ENCODE results near the gene KRTAP10-6.
"Not testable (repeated sequence)": the region's sequence is repeated elsewhere in the genome, so short reads cannot be mapped to it uniquely, and the experiment has no call there.

Gene KRTAP10-6

DNA sequence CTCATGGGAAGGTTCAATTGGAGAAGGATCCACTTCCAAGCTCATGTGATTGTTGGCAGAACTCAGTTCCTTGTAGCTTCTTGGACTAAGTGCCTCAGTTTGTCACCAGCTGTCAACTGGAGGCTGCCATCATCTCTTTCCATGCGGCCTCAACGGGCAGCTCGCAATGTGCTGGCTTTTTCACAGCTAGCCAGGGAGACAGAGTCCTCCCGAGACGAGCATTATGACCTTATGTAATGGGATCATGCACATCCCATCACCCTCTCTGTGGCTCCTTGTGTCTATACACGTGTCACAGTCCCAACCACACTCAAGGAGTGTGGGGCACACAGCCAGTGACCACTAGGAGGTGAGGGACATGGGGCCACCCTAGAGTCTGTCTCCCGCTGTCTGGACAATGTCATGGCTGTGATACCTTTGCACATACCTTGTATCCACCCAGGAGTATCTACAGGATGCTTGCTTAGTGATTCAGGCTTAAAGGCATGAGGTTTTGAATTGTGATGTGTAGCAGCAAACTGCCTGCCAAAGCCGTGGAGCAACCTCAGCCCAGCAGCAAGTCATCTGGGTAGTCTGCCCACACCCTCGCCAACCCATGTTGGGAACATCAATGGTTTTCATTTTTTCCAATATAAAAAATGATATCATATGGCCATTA lies 3.9 kb upstream of the KRTAP10-6 start:
- H3K4me1 ChIP-seq (ENCODE audit: control insufficient read depth, insufficient read depth, low read length), result peaks cover 26% of the 10 kb centered on the region
- H3K27ac ChIP-seq (ENCODE audit: low read depth, low read length), result no peak overlapping the region
- H3K9me3 ChIP-seq (ENCODE audit: control insufficient read depth, insufficient read depth, low read length), result no peaks in the 10 kb centered on the region
- H3K9ac ChIP-seq (ENCODE audit: low read depth, low read length), result no peak overlapping the region
- H3K4me3 ChIP-seq (ENCODE audit: low read depth, low read length), result no peak overlapping the region
- no peaks in the 10 kb centered on the region for H3K36me3 ChIP-seq (ENCODE audit: control insufficient read depth, insufficient read depth, low read length)
- no peaks in the 10 kb centered on the region for H3K27me3 ChIP-seq (ENCODE audit: control insufficient read depth, insufficient read depth, low read length)

GRCh38 chr21:44595524-44595923 lies 3.2 kb upstream of the KRTAP10-6 start:
- no peaks in the 10 kb centered on the region for H3K27me3 ChIP-seq (ENCODE audit: control insufficient read depth, insufficient read depth, low read length)
- H3K36me3 ChIP-seq (ENCODE audit: control insufficient read depth, insufficient read depth, low read length), result no peaks in the 10 kb centered on the region
- no peak overlapping the region for H3K4me3 ChIP-seq (ENCODE audit: low read depth, low read length)
- no peak overlapping the region for H3K27ac ChIP-seq (ENCODE audit: low read depth, low read length)
- peaks cover 26% of the 10 kb centered on the region for H3K4me1 ChIP-seq (ENCODE audit: control insufficient read depth, insufficient read depth, low read length)
- no peaks in the 10 kb centered on the region for H3K9me3 ChIP-seq (ENCODE audit: control insufficient read depth, insufficient read depth, low read length)
- no peak overlapping the region for H3K9ac ChIP-seq (ENCODE audit: low read depth, low read length)

GRCh38 chr21:44594406-44594916 lies 2.2 kb upstream of the KRTAP10-6 start:
- Histone ChIP-seq H3K36me3 (ENCODE audit: control insufficient read depth, insufficient read depth, low read length) (no peaks in the 10 kb centered on the region), H3K9me3 (ENCODE audit: control insufficient read depth, insufficient read depth, low read length) (no peaks in the 10 kb centered on the region), H3K9ac (ENCODE audit: low read depth, low read length) (no peak overlapping the region), H3K27ac (ENCODE audit: low read depth, low read length) (no peak overlapping the region), H3K27me3 (ENCODE audit: control insufficient read depth, insufficient read depth, low read length) (no peaks in the 10 kb centered on the region), H3K4me3 (ENCODE audit: low read depth, low read length) (no peak overlapping the region), H3K4me1 (ENCODE audit: control insufficient read depth, insufficient read depth, low read length) (peaks cover 26% of the 10 kb centered on the region)

DNA sequence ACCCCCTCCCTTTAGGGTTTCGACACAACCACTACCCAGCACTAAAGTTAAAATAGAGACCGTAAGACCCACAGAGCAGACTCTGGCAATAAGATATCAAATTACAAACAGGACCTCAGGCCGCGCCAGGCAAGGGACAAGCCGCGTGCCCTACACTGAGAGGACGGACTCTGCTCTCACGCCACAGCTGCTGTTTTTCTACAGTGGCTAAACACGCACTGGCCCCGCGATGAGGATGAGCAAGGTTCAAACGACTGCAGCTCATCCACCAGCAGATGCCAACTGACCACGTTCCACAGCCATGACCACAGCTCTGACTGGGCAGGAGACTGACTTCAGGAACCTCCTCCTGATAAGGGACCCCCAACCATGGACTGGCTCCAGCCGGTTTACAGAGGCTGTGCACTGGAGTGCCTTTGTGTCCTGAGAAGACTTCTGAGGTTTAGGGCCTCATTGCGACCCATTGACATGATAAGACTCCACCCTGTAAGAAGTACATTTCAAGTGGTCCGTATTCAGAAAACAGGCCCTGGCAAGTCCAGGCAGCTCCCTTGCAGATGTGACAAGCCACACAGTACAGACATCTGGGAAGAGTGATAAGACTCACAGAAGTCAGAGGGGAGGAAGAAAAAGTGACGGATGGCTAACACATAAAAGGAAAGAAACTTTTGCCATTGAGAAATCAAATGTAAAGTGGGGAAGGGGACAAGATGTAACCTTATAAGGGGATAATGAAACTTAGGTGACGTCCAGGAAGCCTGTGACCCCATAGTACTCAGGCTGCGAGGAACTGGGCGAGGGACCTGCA lies 1.5 kb upstream of the KRTAP10-6 start:
- H3K36me3 ChIP-seq (ENCODE audit: control insufficient read depth, insufficient read depth, low read length), result no peaks in the 10 kb centered on the region
- H3K27me3 ChIP-seq (ENCODE audit: control insufficient read depth, insufficient read depth, low read length), result no peaks in the 10 kb centered on the region
- H3K9ac ChIP-seq (ENCODE audit: low read depth, low read length), result no peak overlapping the region
- H3K27ac ChIP-seq (ENCODE audit: low read depth, low read length), result no peak overlapping the region
- no peaks in the 10 kb centered on the region for H3K9me3 ChIP-seq (ENCODE audit: control insufficient read depth, insufficient read depth, low read length)
- H3K4me3 ChIP-seq (ENCODE audit: low read depth, low read length), result no peak overlapping the region
- H3K4me1 ChIP-seq (ENCODE audit: control insufficient read depth, insufficient read depth, low read length), result peaks cover 25% of the 10 kb centered on the region

DNA sequence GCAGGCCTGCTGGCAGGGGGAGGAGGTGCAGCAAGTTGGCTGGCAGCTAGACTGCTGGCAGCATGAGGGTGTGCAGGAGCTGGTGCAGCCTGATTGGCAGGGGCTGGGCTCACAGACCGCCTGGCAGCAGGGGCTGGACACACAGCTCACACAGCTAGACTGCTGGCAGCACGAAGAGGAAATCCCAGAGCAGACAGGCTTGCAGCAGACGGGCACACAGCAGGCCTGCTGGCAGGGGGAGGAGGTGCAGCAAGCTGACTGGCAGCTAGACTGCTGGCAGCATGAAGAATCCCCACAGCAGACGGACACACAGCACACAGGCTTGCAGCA lies 539 bp downstream of the KRTAP10-6 start:
- H3K27ac ChIP-seq (ENCODE audit: low read depth, low read length); H3K27me3 ChIP-seq (ENCODE audit: control insufficient read depth, insufficient read depth, low read length); H3K36me3 ChIP-seq (ENCODE audit: control insufficient read depth, insufficient read depth, low read length); H3K9ac ChIP-seq (ENCODE audit: low read depth, low read length); H3K4me3 ChIP-seq (ENCODE audit: low read depth, low read length); H3K9me3 ChIP-seq (ENCODE audit: control insufficient read depth, insufficient read depth, low read length): not testable (repeated sequence)
- H3K4me1 ChIP-seq (ENCODE audit: control insufficient read depth, insufficient read depth, low read length), result peaks cover 12% of the 10 kb centered on the region

DNA sequence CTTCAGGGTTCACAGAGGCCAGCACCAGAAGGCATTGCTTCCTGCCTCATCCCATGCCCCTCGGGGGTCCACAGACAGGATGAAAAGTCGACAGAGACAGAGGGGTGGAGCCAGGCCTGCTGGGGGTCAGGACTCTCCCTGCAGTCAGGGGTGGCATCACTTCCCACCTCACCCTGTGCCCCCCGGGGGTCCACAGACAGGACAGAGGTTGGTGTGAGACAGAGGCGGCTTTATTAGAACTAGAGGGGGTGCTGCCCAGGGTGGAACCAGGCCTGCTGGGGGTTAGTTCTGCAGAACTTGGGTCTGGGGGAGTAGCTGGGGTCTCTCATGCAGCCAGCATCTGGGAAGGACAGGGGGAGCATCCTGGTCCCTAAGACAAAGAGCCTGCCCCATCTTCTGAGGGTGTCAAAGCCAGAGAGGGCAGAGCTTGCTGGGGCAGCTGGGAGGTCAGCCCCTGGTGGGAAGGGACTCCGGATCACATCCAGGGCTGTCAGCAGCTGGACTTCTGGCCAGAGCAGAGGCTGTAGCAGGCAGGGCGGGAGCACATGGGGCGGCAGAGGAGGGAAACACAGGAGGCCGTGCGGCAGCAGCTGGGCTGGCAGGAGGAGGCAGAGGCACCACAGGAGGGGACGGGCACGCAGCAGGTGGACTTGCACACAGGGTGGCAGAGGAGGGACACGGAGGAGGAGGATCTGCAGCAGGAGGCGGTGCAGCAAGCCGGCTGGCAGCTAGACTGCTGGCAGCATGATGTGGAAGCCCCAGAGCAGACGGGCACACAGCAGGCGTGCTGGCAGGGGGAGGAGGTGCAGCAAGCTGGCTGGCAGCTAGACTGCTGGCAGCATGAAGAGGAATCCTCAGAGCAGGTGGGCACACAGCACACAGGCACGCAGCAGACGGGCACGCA lies 1.2 kb downstream of the KRTAP10-6 start:
- peaks cover 12% of the 10 kb centered on the region for H3K4me1 ChIP-seq (ENCODE audit: control insufficient read depth, insufficient read depth, low read length)
- not testable (repeated sequence) for H3K9ac ChIP-seq (ENCODE audit: low read depth, low read length); H3K27me3 ChIP-seq (ENCODE audit: control insufficient read depth, insufficient read depth, low read length); H3K36me3 ChIP-seq (ENCODE audit: control insufficient read depth, insufficient read depth, low read length); H3K4me3 ChIP-seq (ENCODE audit: low read depth, low read length); H3K9me3 ChIP-seq (ENCODE audit: control insufficient read depth, insufficient read depth, low read length); H3K27ac ChIP-seq (ENCODE audit: low read depth, low read length)

DNA sequence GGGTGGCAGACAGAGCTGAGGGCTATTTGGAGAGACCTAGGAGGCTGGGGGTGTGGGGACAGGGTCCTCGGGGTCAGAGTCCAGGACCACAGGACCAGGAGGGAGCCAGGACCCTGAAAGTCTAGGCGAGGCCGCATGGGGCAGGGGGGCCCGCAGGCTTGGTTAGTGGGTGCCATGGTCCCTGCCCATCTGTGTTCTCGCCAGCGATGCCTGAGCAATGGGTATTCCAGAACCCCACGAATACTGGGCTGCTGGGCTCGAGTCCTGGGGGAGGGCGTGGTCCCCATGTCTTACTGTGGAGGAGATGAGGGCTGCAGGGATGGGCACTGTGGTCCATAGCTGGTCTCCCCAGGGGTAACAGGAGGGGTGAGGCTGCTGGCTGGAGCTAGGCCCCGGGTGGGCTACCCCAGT lies 2.0 kb downstream of the KRTAP10-6 start:
- H3K9ac ChIP-seq (ENCODE audit: low read depth, low read length), result no peak overlapping the region
- no peaks in the 10 kb centered on the region for H3K9me3 ChIP-seq (ENCODE audit: control insufficient read depth, insufficient read depth, low read length)
- no peaks in the 10 kb centered on the region for H3K36me3 ChIP-seq (ENCODE audit: control insufficient read depth, insufficient read depth, low read length)
- H3K27me3 ChIP-seq (ENCODE audit: control insufficient read depth, insufficient read depth, low read length), result no peaks in the 10 kb centered on the region
- H3K4me1 ChIP-seq (ENCODE audit: control insufficient read depth, insufficient read depth, low read length), result peaks cover 12% of the 10 kb centered on the region
- no peak overlapping the region for H3K27ac ChIP-seq (ENCODE audit: low read depth, low read length)
- no peak overlapping the region for H3K4me3 ChIP-seq (ENCODE audit: low read depth, low read length)

- no peak overlapping the region for H3K27ac ChIP-seq (ENCODE audit: low read depth, low read length)
- H3K4me3 ChIP-seq (ENCODE audit: low read depth, low read length), result no peak overlapping the region
- no peaks in the 10 kb centered on the region for H3K9me3 ChIP-seq (ENCODE audit: control insufficient read depth, insufficient read depth, low read length)
- H3K4me1 ChIP-seq (ENCODE audit: control insufficient read depth, insufficient read depth, low read length), result peaks cover 12% of the 10 kb centered on the region
- no peaks in the 10 kb centered on the region for H3K27me3 ChIP-seq (ENCODE audit: control insufficient read depth, insufficient read depth, low read length)
- no peaks in the 10 kb centered on the region for H3K36me3 ChIP-seq (ENCODE audit: control insufficient read depth, insufficient read depth, low read length)
- H3K9ac ChIP-seq (ENCODE audit: low read depth, low read length), result no peak overlapping the region
These were observed 2.6 kb downstream of the KRTAP10-6 start for GRCh38 chr21:44589586-44590305.

DNA sequence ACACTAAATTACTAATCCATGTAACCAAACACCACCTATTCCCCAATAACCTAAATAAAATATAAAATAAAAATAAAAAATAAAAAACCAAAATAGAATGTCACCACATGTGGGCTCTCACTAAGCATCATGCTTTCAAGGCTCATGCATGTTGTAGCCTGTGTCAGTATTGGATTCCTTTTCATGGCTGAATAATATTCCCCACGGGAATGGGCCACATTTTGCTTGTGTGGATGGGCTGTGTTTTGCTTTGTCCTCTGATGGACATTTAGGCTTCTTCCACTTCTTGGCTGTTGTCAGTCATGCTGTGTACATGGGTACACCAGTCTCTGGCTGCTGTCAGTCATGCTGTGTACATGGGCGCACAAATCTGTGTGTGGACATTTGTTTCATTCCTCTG lies 3.2 kb downstream of the KRTAP10-6 start:
- Histone ChIP-seq H3K9me3 (ENCODE audit: control insufficient read depth, insufficient read depth, low read length) (no peaks in the 10 kb centered on the region), H3K9ac (ENCODE audit: low read depth, low read length) (no peak overlapping the region), H3K27ac (ENCODE audit: low read depth, low read length) (no peak overlapping the region), H3K36me3 (ENCODE audit: control insufficient read depth, insufficient read depth, low read length) (no peaks in the 10 kb centered on the region), H3K4me1 (ENCODE audit: control insufficient read depth, insufficient read depth, low read length) (peaks cover 12% of the 10 kb centered on the region), H3K4me3 (ENCODE audit: low read depth, low read length) (no peak overlapping the region), H3K27me3 (ENCODE audit: control insufficient read depth, insufficient read depth, low read length) (no peaks in the 10 kb centered on the region)

DNA sequence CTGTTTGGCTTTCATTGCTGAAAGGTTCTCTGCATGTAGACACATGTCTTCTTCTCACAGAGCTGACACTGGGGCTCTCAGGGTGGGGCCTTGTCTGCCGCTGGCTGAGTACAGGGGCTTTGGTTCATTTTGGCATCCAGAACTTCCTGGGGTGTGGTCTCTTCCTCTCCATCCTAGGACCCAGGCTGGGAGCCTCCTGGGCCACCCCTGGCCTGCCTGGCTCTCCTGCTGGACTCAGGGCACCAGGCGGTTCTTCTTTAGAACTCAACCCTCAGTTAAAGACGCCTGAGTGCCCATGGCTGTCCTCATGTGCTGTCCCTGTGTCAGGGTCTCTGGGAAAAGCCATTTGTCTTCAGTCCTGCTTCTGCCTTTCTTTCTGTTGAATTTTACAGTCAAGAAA lies 6.4 kb downstream of the KRTAP10-6 start:
- H3K4me3 ChIP-seq (ENCODE audit: low read depth, low read length), result no peak overlapping the region
- H3K9me3 ChIP-seq (ENCODE audit: control insufficient read depth, insufficient read depth, low read length), result no peaks in the 10 kb centered on the region
- no peaks in the 10 kb centered on the region for H3K27me3 ChIP-seq (ENCODE audit: control insufficient read depth, insufficient read depth, low read length)
- no peaks in the 10 kb centered on the region for H3K4me1 ChIP-seq (ENCODE audit: control insufficient read depth, insufficient read depth, low read length)
- no peaks in the 10 kb centered on the region for H3K36me3 ChIP-seq (ENCODE audit: control insufficient read depth, insufficient read depth, low read length)
- H3K27ac ChIP-seq (ENCODE audit: low read depth, low read length), result no peak overlapping the region
- H3K9ac ChIP-seq (ENCODE audit: low read depth, low read length), result no peak overlapping the region
